HepG2 (cell line): ENCODE data around the gene EIF4ENIF1. TPM values are rescaled to one million over a fixed set of nuclear protein-coding genes. Genes with fewer than 3 reads are reported as not detected.
A peak's percentile ranks its signal among the peaks of the same experiment; 100 is the strongest.

Experiments used
- CSRNP2 ChIP-seq: sonication (generic); formaldehyde crosslinking; conservative IDR thresholded peaks from 2 replicates; pipeline ENCODE4 v1.8.0; 2022; ENCODE audit warnings: low read depth, missing genetic modification reagents
- FOXJ3 ChIP-seq: sonication (generic); formaldehyde crosslinking; IDR thresholded peaks from 2 replicates; pipeline ENCODE4 v1.4.0; 2020; ENCODE audit warnings: missing genetic modification reagents, mild to moderate bottlenecking, borderline replicate concordance
- HNF4A ChIP-seq: sonication (generic); formaldehyde crosslinking; IDR thresholded peaks from 2 replicates; pipeline ENCODE4 v1.4.0; 2020; ENCODE audit warnings: missing genetic modification reagents
- HNRNPL ChIP-seq: fragments of 200-400 bp; formaldehyde crosslinking; IDR thresholded peaks from 2 replicates; pipeline ENCODE4 v1.6.1; 2017; ENCODE audit warnings: mild to moderate bottlenecking, low read depth, low read length
- ZC3H4 ChIP-seq: sonication (generic); formaldehyde crosslinking; IDR thresholded peaks from 2 replicates; pipeline ENCODE4 v1.4.0; 2020; ENCODE audit warnings: missing genetic modification reagents, borderline replicate concordance
- ZFP37 ChIP-seq: sonication (generic); formaldehyde crosslinking; IDR thresholded peaks from 2 replicates; pipeline ENCODE4 v1.4.0; 2020; ENCODE audit warnings: missing genetic modification reagents, borderline replicate concordance
- ZHX2 ChIP-seq, 2 experiments: sonication (generic) in 1 of 2; formaldehyde crosslinking in 1 of 2; IDR thresholded peaks; 2 replicates each; pipeline versions ENCODE4 v1.6.1 to v1.9.0; 2014 to 2022; ENCODE audit warnings: antibody characterized with exemption in 1 of 2, borderline replicate concordance in 1 of 2, inconsistent platforms in 1 of 2, low read depth in 1 of 2, missing genetic modification reagents in 1 of 2
- ZKSCAN8 ChIP-seq: IDR thresholded peaks from 2 replicates; pipeline ENCODE4 v1.6.1; 2016; ENCODE audit warnings: borderline replicate concordance, missing genetic modification reagents, missing compliant biosample characterization
- ZNF276 ChIP-seq: sonication (generic); formaldehyde crosslinking; IDR thresholded peaks from 2 replicates; pipeline ENCODE4 v1.4.0; 2020; ENCODE audit warnings: mild to moderate bottlenecking, low read depth, missing genetic modification reagents
- ZNF382 ChIP-seq: sonication (generic); formaldehyde crosslinking; IDR thresholded peaks from 2 replicates; pipeline ENCODE4 v1.5.0; 2020; ENCODE audit warnings: missing genetic modification reagents, mild to moderate bottlenecking, borderline replicate concordance
- ZNF460 ChIP-seq: sonication (generic); formaldehyde crosslinking; IDR thresholded peaks from 2 replicates; pipeline ENCODE4 v1.5.1; 2020; ENCODE audit warnings: missing genetic modification reagents, mild to moderate bottlenecking, borderline replicate concordance
- ZNF619 ChIP-seq: sonication (generic); formaldehyde crosslinking; IDR thresholded peaks from 2 replicates; pipeline ENCODE4 v1.4.0; 2020; ENCODE audit warnings: mild to moderate bottlenecking, missing genetic modification reagents
- ZNF75D ChIP-seq: sonication (generic); formaldehyde crosslinking; IDR thresholded peaks from 2 replicates; pipeline ENCODE4 v1.8.1; 2023; ENCODE audit warnings: missing genetic modification reagents, mild to moderate bottlenecking, borderline replicate concordance
- polyA plus RNA-seq, 8 experiments: library from polyadenylated mRNA; depleted of rRNA in 3 of 8; stranded (reverse) in 7 of 8; unstranded in 1 of 8; fragments of >200 nt; fragmentation: Illumina TruSeq in 4 of 8; extraction: Trizol in 4 of 8; gene quantifications; 2 replicates each; pipeline versions ENCODE4 v1.2.1 to v1.2.3, GENCODE V29; 2011 to 2016; ENCODE audit warnings: low read depth in 4 of 8, missing spikeins in 1 of 8, mixed read lengths in 1 of 8; ENCODE audit not compliant: insufficient read depth in 1 of 8
- total RNA-seq, 5 experiments: library from RNA; depleted of rRNA; stranded (reverse); fragments of >200 nt; fragmentation: Illumina TruSeq; extraction: Trizol; gene quantifications; 2 replicates each; pipeline ENCODE4 v1.2.3, GENCODE V29; 2016; ENCODE audit warnings: low read depth in 1 of 5
- TF ChIP-seq, protein P1 (sequence below): sonication (generic); formaldehyde crosslinking; IDR thresholded peaks from 2 replicates; pipeline ENCODE4 v1.8.0; 2022; ENCODE audit warnings: mild to moderate bottlenecking, missing genetic modification reagents, moderate library complexity
- TF ChIP-seq, protein P2 (sequence below): IDR thresholded peaks from 2 replicates; pipeline ENCODE4 v1.6.1; 2016

EIF4ENIF1 gene
- total and polyA plus RNA-seq, 2 of the 13 experiments (the other 11 are each of a cell fraction or from before 2014, with no cell fraction given): 11.9 to 12.3 TPM

GRCh38 chr22:31489632-31490495 is at the start of gene EIF4ENIF1 (continued):
- peak; percentile 26; the same call in 1 of the 2 replicates for TF ChIP-seq ZHX2 (IDR thresholded peaks at IDR 0.05; ENCODE audit: low read depth)
- no peak for TF ChIP-seq ZHX2 (CRISPR knock-in tag; IDR thresholded peaks at IDR 0.05; ENCODE audit: borderline replicate concordance)
- TF ChIP-seq ZFP37 (CRISPR knock-in tag): no peak
- TF ChIP-seq HNF4A: no peak
- TF ChIP-seq ZNF460 (CRISPR knock-in tag): no peak
- TF ChIP-seq, protein P1, sequence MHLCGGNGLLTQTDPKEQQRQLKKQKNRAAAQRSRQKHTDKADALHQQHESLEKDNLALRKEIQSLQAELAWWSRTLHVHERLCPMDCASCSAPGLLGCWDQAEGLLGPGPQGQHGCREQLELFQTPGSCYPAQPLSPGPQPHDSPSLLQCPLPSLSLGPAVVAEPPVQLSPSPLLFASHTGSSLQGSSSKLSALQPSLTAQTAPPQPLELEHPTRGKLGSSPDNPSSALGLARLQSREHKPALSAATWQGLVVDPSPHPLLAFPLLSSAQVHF: no peak
- TF ChIP-seq ZNF382 (CRISPR knock-in tag): no peak
- TF ChIP-seq HNRNPL: no peak
- TF ChIP-seq FOXJ3 (CRISPR knock-in tag): no peak
- peak; percentile 80; the same call in 1 of the 2 replicates for TF ChIP-seq ZNF619 (CRISPR knock-in tag)
- TF ChIP-seq ZNF75D (CRISPR knock-in tag): no peak
- no peak for TF ChIP-seq ZKSCAN8 (CRISPR knock-in tag)
- no peak for TF ChIP-seq CSRNP2
- no peak for TF ChIP-seq ZC3H4
- TF ChIP-seq ZNF276: no peak
- TF ChIP-seq, protein P2, sequence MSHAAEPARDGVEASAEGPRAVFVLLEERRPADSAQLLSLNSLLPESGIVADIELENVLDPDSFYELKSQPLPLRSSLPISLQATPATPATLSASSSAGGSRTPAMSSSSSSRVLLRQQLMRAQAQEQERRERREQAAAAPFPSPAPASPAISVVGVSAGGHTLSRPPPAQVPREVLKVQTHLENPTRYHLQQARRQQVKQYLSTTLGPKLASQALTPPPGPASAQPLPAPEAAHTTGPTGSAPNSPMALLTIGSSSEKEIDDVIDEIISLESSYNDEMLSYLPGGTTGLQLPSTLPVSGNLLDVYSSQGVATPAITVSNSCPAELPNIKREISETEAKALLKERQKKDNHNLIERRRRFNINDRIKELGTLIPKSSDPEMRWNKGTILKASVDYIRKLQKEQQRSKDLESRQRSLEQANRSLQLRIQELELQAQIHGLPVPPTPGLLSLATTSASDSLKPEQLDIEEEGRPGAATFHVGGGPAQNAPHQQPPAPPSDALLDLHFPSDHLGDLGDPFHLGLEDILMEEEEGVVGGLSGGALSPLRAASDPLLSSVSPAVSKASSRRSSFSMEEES: no peak
